OCI-LY1 (cell line): Measurements from ENCODE around the gene KCTD2.

Experiments used
- CTCF ChIP-seq: fragments of 200-600 bp; sonication (generic), shearing (Covaris generic); IDR thresholded peaks from 2 replicates; pipeline ENCODE4 v1.5.1; 2017; ENCODE audit warnings: mild to moderate bottlenecking, antibody characterized with exemption, low read length, moderate library complexity, mixed read lengths
- EZH2 ChIP-seq: fragments of 200-600 bp; sonication (generic), shearing (Covaris generic); IDR thresholded peaks from 2 replicates; pipeline ENCODE4 v1.8.0; 2017; ENCODE audit warnings: borderline replicate concordance, mixed run types, mild to moderate bottlenecking, antibody characterized with exemption, low read length, moderate library complexity, mixed read lengths

- TF ChIP-seq CTCF (no peak), EZH2 (no peak)
Measured at GRCh38 chr17:75061055-75061438, 14.0 kb downstream of the KCTD2 start.
